HG02840 (cell line): ENCODE data around the gene MSH6.
"Not testable (repeated sequence)": the region's sequence is repeated elsewhere in the genome, so short reads cannot be mapped to it uniquely, and the experiment has no call there.

Experiments used
- ATAC-seq: cut with Tn5 transposase; IDR thresholded peaks from one replicate; pipeline ENCODE4 v1.9.1; 2021; ENCODE audit warnings: mild to moderate bottlenecking, moderate library complexity, moderate number of reproducible peaks; ENCODE audit not compliant: unreplicated experiment, low FRiP score

The MSH6 gene

GRCh38 chr2:47833516-47833968 is 50.6 kb downstream of the MSH6 start:
- peak; percentile 76 for ATAC-seq

- no peak for ATAC-seq
Observed at GRCh38 chr2:47838249-47838648, 55.3 kb downstream of the MSH6 start.

GRCh38 chr2:47838686-47839085 is 55.7 kb downstream of the MSH6 start:
- ATAC-seq = no peak

- no peak for ATAC-seq
Observed at GRCh38 chr2:47842846-47843245, 59.9 kb downstream of the MSH6 start.

GRCh38 chr2:47843407-47843806 is 60.5 kb downstream of the MSH6 start:
- no peak for ATAC-seq

GRCh38 chr2:47844162-47844561 is 61.2 kb downstream of the MSH6 start:
- ATAC-seq = no peak

- ATAC-seq = no peak
Observed at GRCh38 chr2:47849368-47849767, 66.4 kb downstream of the MSH6 start.

- no peak for ATAC-seq
Observed at GRCh38 chr2:47850198-47850597, 67.3 kb downstream of the MSH6 start.

GRCh38 chr2:47853067-47853777 is 70.3 kb downstream of the MSH6 start:
- not testable (repeated sequence) for ATAC-seq
